Ovary (tissue), 3 donors: Measurements from ENCODE around the gene LCK.

Source experiments
- POLR2A ChIP-seq: fragments of 450-650 bp; IDR thresholded peaks from one replicate; pipeline ENCODE4 v1.6.1; 2017; ENCODE audit warnings: antibody characterized with exemption, mild to moderate bottlenecking, moderate library complexity
- TF ChIP-seq, protein P1 (sequence below), 3 donors: fragments of 450-650 bp in 2 of 3; fragments of 200-600 bp in 1 of 3; IDR thresholded peaks; one replicate each; pipeline versions ENCODE4 v1.5.1 to v1.8.0; 2016 to 2022; ENCODE audit warnings: antibody characterized with exemption in 3 of 3, mild to moderate bottlenecking in 1 of 3
- donor health status: DM: no; HTN: no; CAD: no.

DNA sequence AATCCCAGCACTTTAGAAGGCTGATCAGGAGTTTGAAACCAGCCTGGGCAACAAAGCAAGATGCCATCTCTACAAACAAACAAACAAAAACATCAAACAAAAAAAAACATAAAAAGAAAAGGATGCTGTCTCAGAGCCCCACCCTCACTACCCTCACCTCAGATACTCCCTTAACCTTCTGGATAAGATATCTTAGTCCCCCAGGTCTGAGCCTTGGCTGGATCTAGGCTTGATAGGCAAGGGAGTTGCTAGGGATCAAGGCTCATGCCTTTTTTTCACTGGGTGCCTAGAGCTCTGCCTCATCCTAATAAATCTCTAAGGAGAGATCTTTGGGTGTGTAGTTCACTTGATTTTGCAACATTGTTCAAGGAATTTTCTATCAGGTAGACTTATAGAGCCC lies 48.3 kb downstream of the LCK start:
- TF ChIP-seq, protein P1, sequence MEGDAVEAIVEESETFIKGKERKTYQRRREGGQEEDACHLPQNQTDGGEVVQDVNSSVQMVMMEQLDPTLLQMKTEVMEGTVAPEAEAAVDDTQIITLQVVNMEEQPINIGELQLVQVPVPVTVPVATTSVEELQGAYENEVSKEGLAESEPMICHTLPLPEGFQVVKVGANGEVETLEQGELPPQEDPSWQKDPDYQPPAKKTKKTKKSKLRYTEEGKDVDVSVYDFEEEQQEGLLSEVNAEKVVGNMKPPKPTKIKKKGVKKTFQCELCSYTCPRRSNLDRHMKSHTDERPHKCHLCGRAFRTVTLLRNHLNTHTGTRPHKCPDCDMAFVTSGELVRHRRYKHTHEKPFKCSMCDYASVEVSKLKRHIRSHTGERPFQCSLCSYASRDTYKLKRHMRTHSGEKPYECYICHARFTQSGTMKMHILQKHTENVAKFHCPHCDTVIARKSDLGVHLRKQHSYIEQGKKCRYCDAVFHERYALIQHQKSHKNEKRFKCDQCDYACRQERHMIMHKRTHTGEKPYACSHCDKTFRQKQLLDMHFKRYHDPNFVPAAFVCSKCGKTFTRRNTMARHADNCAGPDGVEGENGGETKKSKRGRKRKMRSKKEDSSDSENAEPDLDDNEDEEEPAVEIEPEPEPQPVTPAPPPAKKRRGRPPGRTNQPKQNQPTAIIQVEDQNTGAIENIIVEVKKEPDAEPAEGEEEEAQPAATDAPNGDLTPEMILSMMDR (IDR thresholded peaks at IDR 0.05) = no peak
- no peak for TF ChIP-seq POLR2A
